ENCODE results near the gene TAF3.
"Not testable (repeated sequence)": the region's sequence is repeated elsewhere in the genome, so short reads cannot be mapped to it uniquely, and the experiment has no call there.

The TAF3 gene

GRCh38 chr10:7797582-7797981 lies 20.7 kb upstream of the TAF3 start:
- no peak for DNase-seq (ENCODE audit: low read depth, low spot score)
- H3K36me3 ChIP-seq (ENCODE audit: insufficient read depth, insufficient read length, low read length) = peaks cover 45% of the 10 kb centered on the region

GRCh38 chr10:7802606-7803005 lies 15.7 kb upstream of the TAF3 start:
- no peaks in the 10 kb centered on the region for H3K27me3 ChIP-seq (ENCODE audit: insufficient read depth, insufficient read length)
- no peak overlapping the region for H3K9ac ChIP-seq (ENCODE audit: insufficient read length, low read depth)
- no peak overlapping the region for H3K4me3 ChIP-seq (ENCODE audit: insufficient read length, low read depth)
- peaks cover 73% of the 10 kb centered on the region for H3K36me3 ChIP-seq (ENCODE audit: insufficient read depth, insufficient read length, low read length)
- TF ChIP-seq ZNF274 (IDR thresholded peaks at IDR 0.05; ENCODE audit: low read depth, low read length) = no peak
- TF ChIP-seq SUZ12 (IDR thresholded peaks at IDR 0.05; ENCODE audit: extremely low read depth, insufficient read depth, insufficient read length) = no peak
- TF ChIP-seq YY1 (IDR thresholded peaks at IDR 0.05; ENCODE audit: insufficient read depth, insufficient read length) = no peak
- no peaks in the 10 kb centered on the region for H3K4me1 ChIP-seq (ENCODE audit: insufficient read depth, insufficient read length)
- DNase-seq (ENCODE audit: low read depth, low spot score) = no peak
- no peaks in the 10 kb centered on the region for H3K9me3 ChIP-seq (ENCODE audit: insufficient read depth, low read length)

More at GRCh38 chr10:7797582-7797981, 20.7 kb upstream of the TAF3 start:
- H3K27me3 ChIP-seq (ENCODE audit: insufficient read depth, insufficient read length) = no peaks in the 10 kb centered on the region
- H3K9me3 ChIP-seq (ENCODE audit: insufficient read depth, low read length) = no peaks in the 10 kb centered on the region
- H3K4me3 ChIP-seq (ENCODE audit: insufficient read length, low read depth) = no peak overlapping the region
- no peak overlapping the region for H3K9ac ChIP-seq (ENCODE audit: insufficient read length, low read depth)
- no peaks in the 10 kb centered on the region for H3K4me1 ChIP-seq (ENCODE audit: insufficient read depth, insufficient read length)
- TF ChIP-seq YY1 (IDR thresholded peaks at IDR 0.05; ENCODE audit: insufficient read depth, insufficient read length) = no peak
- TF ChIP-seq SUZ12 (IDR thresholded peaks at IDR 0.05; ENCODE audit: extremely low read depth, insufficient read depth, insufficient read length) = no peak
- no peak for TF ChIP-seq ZNF274 (IDR thresholded peaks at IDR 0.05; ENCODE audit: low read depth, low read length)

- no peaks in the 10 kb centered on the region for H3K9me3 ChIP-seq (ENCODE audit: insufficient read depth, low read length)
- no peak overlapping the region for H3K4me3 ChIP-seq (ENCODE audit: insufficient read length, low read depth)
- H3K4me1 ChIP-seq (ENCODE audit: insufficient read depth, insufficient read length) = no peaks in the 10 kb centered on the region
- no peaks in the 10 kb centered on the region for H3K27me3 ChIP-seq (ENCODE audit: insufficient read depth, insufficient read length)
- peaks cover 78% of the 10 kb centered on the region for H3K36me3 ChIP-seq (ENCODE audit: insufficient read depth, insufficient read length, low read length)
- no peak for TF ChIP-seq YY1 (IDR thresholded peaks at IDR 0.05; ENCODE audit: insufficient read depth, insufficient read length)
- no peak for TF ChIP-seq SUZ12 (IDR thresholded peaks at IDR 0.05; ENCODE audit: extremely low read depth, insufficient read depth, insufficient read length)
- TF ChIP-seq ZNF274 (IDR thresholded peaks at IDR 0.05; ENCODE audit: low read depth, low read length) = no peak
- DNase-seq (ENCODE audit: low read depth, low spot score) = no peak
- H3K9ac ChIP-seq (ENCODE audit: insufficient read length, low read depth) = no peak overlapping the region
Measured at GRCh38 chr10:7804216-7804615, 14.1 kb upstream of the TAF3 start.

- Histone ChIP-seq H3K36me3 (ENCODE audit: insufficient read depth, insufficient read length, low read length) (peaks cover 72% of the 10 kb centered on the region), H3K9me3 (ENCODE audit: insufficient read depth, low read length) (no peaks in the 10 kb centered on the region)
- no peak for TF ChIP-seq ZNF274 (IDR thresholded peaks at IDR 0.05; ENCODE audit: low read depth, low read length)
- TF ChIP-seq YY1 (IDR thresholded peaks at IDR 0.05; ENCODE audit: insufficient read depth, insufficient read length) = no peak
- no peak for TF ChIP-seq SUZ12 (IDR thresholded peaks at IDR 0.05; ENCODE audit: extremely low read depth, insufficient read depth, insufficient read length)
Measured at GRCh38 chr10:7804741-7805140, 13.6 kb upstream of the TAF3 start.

GRCh38 chr10:7808686-7809267 lies 9.5 kb upstream of the TAF3 start:
- no peaks in the 10 kb centered on the region for H3K9me3 ChIP-seq (ENCODE audit: insufficient read depth, low read length)
- no peaks in the 10 kb centered on the region for H3K4me1 ChIP-seq (ENCODE audit: insufficient read depth, insufficient read length)
- no peak for DNase-seq (ENCODE audit: low read depth, low spot score)
- TF ChIP-seq SUZ12 (IDR thresholded peaks at IDR 0.05; ENCODE audit: extremely low read depth, insufficient read depth, insufficient read length) (no peak), YY1 (IDR thresholded peaks at IDR 0.05; ENCODE audit: insufficient read depth, insufficient read length) (no peak), ZNF274 (IDR thresholded peaks at IDR 0.05; ENCODE audit: low read depth, low read length) (no peak)
- no peak overlapping the region for H3K9ac ChIP-seq (ENCODE audit: insufficient read length, low read depth)
- no peaks in the 10 kb centered on the region for H3K27me3 ChIP-seq (ENCODE audit: insufficient read depth, insufficient read length)
- peaks cover 35% of the 10 kb centered on the region for H3K36me3 ChIP-seq (ENCODE audit: insufficient read depth, insufficient read length, low read length)
- no peak overlapping the region for H3K4me3 ChIP-seq (ENCODE audit: insufficient read length, low read depth)

More at GRCh38 chr10:7804741-7805140, 13.6 kb upstream of the TAF3 start:
- H3K4me3 ChIP-seq (ENCODE audit: insufficient read length, low read depth) = no peak overlapping the region
- H3K27me3 ChIP-seq (ENCODE audit: insufficient read depth, insufficient read length) = no peaks in the 10 kb centered on the region
- no peak overlapping the region for H3K9ac ChIP-seq (ENCODE audit: insufficient read length, low read depth)
- DNase-seq (ENCODE audit: low read depth, low spot score) = no peak
- no peaks in the 10 kb centered on the region for H3K4me1 ChIP-seq (ENCODE audit: insufficient read depth, insufficient read length)

- DNase-seq (ENCODE audit: low read depth, low spot score) = no peak
- H3K4me3 ChIP-seq (ENCODE audit: insufficient read length, low read depth) = no peak overlapping the region
- H3K9me3 ChIP-seq (ENCODE audit: insufficient read depth, low read length) = no peaks in the 10 kb centered on the region
Measured at GRCh38 chr10:7810443-7810842, 7.9 kb upstream of the TAF3 start.

GRCh38 chr10:7811000-7811399 lies 7.3 kb upstream of the TAF3 start:
- H3K9me3 ChIP-seq (ENCODE audit: insufficient read depth, low read length) = no peaks in the 10 kb centered on the region
- no peaks in the 10 kb centered on the region for H3K4me1 ChIP-seq (ENCODE audit: insufficient read depth, insufficient read length)
- no peak overlapping the region for H3K9ac ChIP-seq (ENCODE audit: insufficient read length, low read depth)
- no peak for TF ChIP-seq SUZ12 (IDR thresholded peaks at IDR 0.05; ENCODE audit: extremely low read depth, insufficient read depth, insufficient read length)
- no peaks in the 10 kb centered on the region for H3K27me3 ChIP-seq (ENCODE audit: insufficient read depth, insufficient read length)
- peaks cover 20% of the 10 kb centered on the region for H3K36me3 ChIP-seq (ENCODE audit: insufficient read depth, insufficient read length, low read length)
- H3K4me3 ChIP-seq (ENCODE audit: insufficient read length, low read depth) = no peak overlapping the region
- no peak for DNase-seq (ENCODE audit: low read depth, low spot score)

More at GRCh38 chr10:7810443-7810842, 7.9 kb upstream of the TAF3 start:
- TF ChIP-seq YY1 (IDR thresholded peaks at IDR 0.05; ENCODE audit: insufficient read depth, insufficient read length) = no peak
- TF ChIP-seq ZNF274 (IDR thresholded peaks at IDR 0.05; ENCODE audit: low read depth, low read length) = no peak
- TF ChIP-seq SUZ12 (IDR thresholded peaks at IDR 0.05; ENCODE audit: extremely low read depth, insufficient read depth, insufficient read length) = no peak
- Histone ChIP-seq H3K36me3 (ENCODE audit: insufficient read depth, insufficient read length, low read length) (peaks cover 20% of the 10 kb centered on the region), H3K9ac (ENCODE audit: insufficient read length, low read depth) (no peak overlapping the region), H3K27me3 (ENCODE audit: insufficient read depth, insufficient read length) (no peaks in the 10 kb centered on the region), H3K4me1 (ENCODE audit: insufficient read depth, insufficient read length) (no peaks in the 10 kb centered on the region)

- H3K4me3 ChIP-seq (ENCODE audit: insufficient read length, low read depth); H3K27me3 ChIP-seq (ENCODE audit: insufficient read depth, insufficient read length); H3K9ac ChIP-seq (ENCODE audit: insufficient read length, low read depth); DNase-seq (ENCODE audit: low read depth, low spot score); H3K9me3 ChIP-seq (ENCODE audit: insufficient read depth, low read length); H3K4me1 ChIP-seq (ENCODE audit: insufficient read depth, insufficient read length): not testable (repeated sequence)
- H3K36me3 ChIP-seq (ENCODE audit: insufficient read depth, insufficient read length, low read length) = peaks cover 18% of the 10 kb centered on the region
Measured at GRCh38 chr10:7811743-7812142, 6.6 kb upstream of the TAF3 start.

Data from NT2/D1 (cell line).